DND-41 (cell line): ENCODE results near the gene GOLPH3L.

Source experiments
- CTCF ChIP-seq: IDR thresholded peaks from 2 replicates; pipeline ENCODE4 v1.5.1; 2012; ENCODE audit warnings: borderline replicate concordance, low read length, moderate library complexity, mild to moderate bottlenecking; ENCODE audit not compliant: poor library complexity, severe bottlenecking; ENCODE audit errors: extremely low read depth
- EZH2 ChIP-seq: IDR thresholded peaks from 3 replicates; pipeline ENCODE4 v1.6.1; 2012; ENCODE audit warnings: borderline replicate concordance, low read depth, mild to moderate bottlenecking, moderate library complexity, low read length, inconsistent platforms; ENCODE audit not compliant: severe bottlenecking

GRCh38 chr1:150663321-150663720 is 33.6 kb downstream of the GOLPH3L start:
- TF ChIP-seq CTCF = no peak
- TF ChIP-seq EZH2 = no peak
